ENCODE measurements around the gene PRKCZ.

Gene PRKCZ

GRCh38 chr1:2166695-2167094 is 116.5 kb downstream of the PRKCZ start:
- no peak for DNase-seq

GRCh38 chr1:2168090-2168489 is 117.9 kb downstream of the PRKCZ start:
- no peak for DNase-seq

GRCh38 chr1:2168535-2168934 is 118.3 kb downstream of the PRKCZ start:
- no peak for DNase-seq

GRCh38 chr1:2169200-2169836 is 119.1 kb downstream of the PRKCZ start:
- DNase-seq: no peak

GRCh38 chr1:2170211-2170610 is 120.0 kb downstream of the PRKCZ start:
- no peak for DNase-seq

GRCh38 chr1:2172012-2172411 is 121.8 kb downstream of the PRKCZ start:
- DNase-seq: no peak

GRCh38 chr1:2172551-2173146 is 122.4 kb downstream of the PRKCZ start:
- DNase-seq: no peak

GRCh38 chr1:2173546-2174347 is 123.5 kb downstream of the PRKCZ start:
- no peak for DNase-seq

- no peak for DNase-seq
Observed at GRCh38 chr1:2174348-2175054, 124.3 kb downstream of the PRKCZ start.

- no peak for DNase-seq
Observed at GRCh38 chr1:2175055-2175414, 124.8 kb downstream of the PRKCZ start.

- no peak for DNase-seq
Observed at GRCh38 chr1:2175681-2176454, 125.7 kb downstream of the PRKCZ start.

- DNase-seq: no peak
Observed at GRCh38 chr1:2176615-2177014, 126.4 kb downstream of the PRKCZ start.

- DNase-seq: no peak
Observed at GRCh38 chr1:2177541-2177940, 127.3 kb downstream of the PRKCZ start.

- no peak for DNase-seq
Observed at GRCh38 chr1:2177946-2178538, 127.8 kb downstream of the PRKCZ start.

GRCh38 chr1:2178875-2179274 is 128.7 kb downstream of the PRKCZ start:
- no peak for DNase-seq

GRCh38 chr1:2179283-2180013 is 129.2 kb downstream of the PRKCZ start:
- DNase-seq: no peak

GRCh38 chr1:2180297-2181245 is 130.4 kb downstream of the PRKCZ start:
- no peak for DNase-seq

GRCh38 chr1:2181271-2181670 is 131.1 kb downstream of the PRKCZ start:
- DNase-seq: no peak

- no peak for DNase-seq
Observed at GRCh38 chr1:2181752-2182151, 131.5 kb downstream of the PRKCZ start.

GRCh38 chr1:2182376-2182775 is 132.2 kb downstream of the PRKCZ start:
- DNase-seq: no peak

- DNase-seq: no peak
Observed at GRCh38 chr1:2183937-2184334, 133.7 kb downstream of the PRKCZ start.
